ENCODE measurements around the gene GPI. TPM values are rescaled to one million over a fixed set of nuclear protein-coding genes. Genes with fewer than 3 reads are reported as not detected.
"Not testable (repeated sequence)": the region's sequence is repeated elsewhere in the genome, so short reads cannot be mapped to it uniquely, and the experiment has no call there.

The GPI gene
- total RNA-seq, 1 experiment from 2014 or later: 893 TPM

- in situ Hi-C loops (cut with HindIII; ENCODE audit: low pct_unique_long_range_greater_than_20kb, low sequenced_read_pairs): loop anchor here (10.0 kb wide), 1 partner anchor 82 kb away; no protein-coding TSS in a partner anchor
- DNase-seq (ENCODE audit: low read depth): peak; percentile 71
Observed at GRCh38 chr19:34363094-34363493, 1.9 kb upstream of the GPI start.

GRCh38 chr19:34363930-34364329 is 1.1 kb upstream of the GPI start:
- in situ Hi-C loops (cut with HindIII; ENCODE audit: low pct_unique_long_range_greater_than_20kb, low sequenced_read_pairs): loop anchor here (10.0 kb wide), 1 partner anchor 81 kb away; no protein-coding TSS in a partner anchor
- DNase-seq (ENCODE audit: low read depth): no peak

- no peak for DNase-seq (ENCODE audit: low read depth)
- in situ Hi-C loops (cut with HindIII; ENCODE audit: low pct_unique_long_range_greater_than_20kb, low sequenced_read_pairs): loop anchor here (10.0 kb wide), 1 partner anchor 80 kb away; no protein-coding TSS in a partner anchor
Observed at GRCh38 chr19:34364462-34364829, 550 bp upstream of the GPI start.

- in situ Hi-C loops (cut with HindIII; ENCODE audit: low pct_unique_long_range_greater_than_20kb, low sequenced_read_pairs): loop anchor here (10.0 kb wide), 1 partner anchor 79 kb away; no protein-coding TSS in a partner anchor
- peak; percentile 38 for DNase-seq (ENCODE audit: low read depth)
Observed at GRCh38 chr19:34365463-34366401, 736 bp downstream of the GPI start.

GRCh38 chr19:34366738-34367623 is 2.0 kb downstream of the GPI start:
- no peak for DNase-seq (ENCODE audit: low read depth)
- in situ Hi-C loops (cut with HindIII; ENCODE audit: low pct_unique_long_range_greater_than_20kb, low sequenced_read_pairs): loop anchor here (10.0 kb wide), 1 partner anchor 78 kb away; no protein-coding TSS in a partner anchor

- in situ Hi-C loops (cut with HindIII; ENCODE audit: low pct_unique_long_range_greater_than_20kb, low sequenced_read_pairs): loop anchor here (10.0 kb wide), 1 partner anchor 77 kb away; no protein-coding TSS in a partner anchor
- DNase-seq (ENCODE audit: low read depth): no peak
Observed at GRCh38 chr19:34367624-34367957, 2.6 kb downstream of the GPI start.

- in situ Hi-C loops (cut with HindIII; ENCODE audit: low pct_unique_long_range_greater_than_20kb, low sequenced_read_pairs): loop anchor here (10.0 kb wide), 1 partner anchor 76 kb away; no protein-coding TSS in a partner anchor
- no peak for DNase-seq (ENCODE audit: low read depth)
Observed at GRCh38 chr19:34368338-34368737, 3.3 kb downstream of the GPI start.

GRCh38 chr19:34369166-34369565 is 4.2 kb downstream of the GPI start:
- in situ Hi-C loops (cut with HindIII; ENCODE audit: low pct_unique_long_range_greater_than_20kb, low sequenced_read_pairs): loop anchor here (10.0 kb wide), 1 partner anchor 76 kb away; no protein-coding TSS in a partner anchor

GRCh38 chr19:34370117-34370516 is 5.1 kb downstream of the GPI start:
- DNase-seq (ENCODE audit: low read depth): no peak
- in situ Hi-C loops (cut with HindIII; ENCODE audit: low pct_unique_long_range_greater_than_20kb, low sequenced_read_pairs): no loop called here

More at GRCh38 chr19:34369166-34369565, 4.2 kb downstream of the GPI start:
- DNase-seq (ENCODE audit: low read depth): not testable (repeated sequence)

GRCh38 chr19:34370983-34371382 is 6.0 kb downstream of the GPI start:
- no peak for DNase-seq (ENCODE audit: low read depth)
- in situ Hi-C loops (cut with HindIII; ENCODE audit: low pct_unique_long_range_greater_than_20kb, low sequenced_read_pairs): no loop called here

GRCh38 chr19:34373601-34374288 is 8.7 kb downstream of the GPI start:
- in situ Hi-C loops (cut with HindIII; ENCODE audit: low pct_unique_long_range_greater_than_20kb, low sequenced_read_pairs): no loop called here
- no peak for DNase-seq (ENCODE audit: low read depth)

- no peak for DNase-seq (ENCODE audit: low read depth)
- in situ Hi-C loops (cut with HindIII; ENCODE audit: low pct_unique_long_range_greater_than_20kb, low sequenced_read_pairs): no loop called here
Observed at GRCh38 chr19:34375598-34375997, 10.6 kb downstream of the GPI start.

- in situ Hi-C loops (cut with HindIII; ENCODE audit: low pct_unique_long_range_greater_than_20kb, low sequenced_read_pairs): no loop called here
- no peak for DNase-seq (ENCODE audit: low read depth)
Observed at GRCh38 chr19:34380639-34381241, 15.7 kb downstream of the GPI start.

GRCh38 chr19:34381399-34382251 is 16.6 kb downstream of the GPI start:
- no peak for DNase-seq (ENCODE audit: low read depth)
- in situ Hi-C loops (cut with HindIII; ENCODE audit: low pct_unique_long_range_greater_than_20kb, low sequenced_read_pairs): no loop called here

GRCh38 chr19:34382471-34382870 is 17.5 kb downstream of the GPI start:
- in situ Hi-C loops (cut with HindIII; ENCODE audit: low pct_unique_long_range_greater_than_20kb, low sequenced_read_pairs): no loop called here
- DNase-seq (ENCODE audit: low read depth): no peak

GRCh38 chr19:34383599-34383998 is 18.6 kb downstream of the GPI start:
- in situ Hi-C loops (cut with HindIII; ENCODE audit: low pct_unique_long_range_greater_than_20kb, low sequenced_read_pairs): no loop called here
- DNase-seq (ENCODE audit: low read depth): no peak
